ENCODE results near the gene CAV2.

DNA sequence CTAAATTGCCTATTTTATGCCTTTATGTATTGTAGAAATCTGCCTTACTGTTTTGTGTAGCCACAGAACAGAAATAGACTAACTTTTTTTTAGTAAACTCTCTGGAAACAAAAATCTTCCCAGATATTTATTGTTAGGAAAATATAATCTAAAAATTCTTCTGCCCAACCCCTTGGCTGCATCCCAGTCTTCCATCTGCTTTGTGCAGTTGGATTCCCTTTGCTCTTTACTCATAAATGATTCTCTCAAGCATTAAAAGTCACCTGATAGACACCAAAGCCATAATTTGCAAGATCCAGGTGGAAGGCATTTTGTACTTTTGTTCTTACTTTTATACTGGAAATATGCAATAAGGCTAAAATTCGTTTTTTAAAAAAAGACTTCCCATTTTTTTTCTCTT lies 6.1 kb upstream of the CAV2 start:
- TF ChIP-seq, protein P1, sequence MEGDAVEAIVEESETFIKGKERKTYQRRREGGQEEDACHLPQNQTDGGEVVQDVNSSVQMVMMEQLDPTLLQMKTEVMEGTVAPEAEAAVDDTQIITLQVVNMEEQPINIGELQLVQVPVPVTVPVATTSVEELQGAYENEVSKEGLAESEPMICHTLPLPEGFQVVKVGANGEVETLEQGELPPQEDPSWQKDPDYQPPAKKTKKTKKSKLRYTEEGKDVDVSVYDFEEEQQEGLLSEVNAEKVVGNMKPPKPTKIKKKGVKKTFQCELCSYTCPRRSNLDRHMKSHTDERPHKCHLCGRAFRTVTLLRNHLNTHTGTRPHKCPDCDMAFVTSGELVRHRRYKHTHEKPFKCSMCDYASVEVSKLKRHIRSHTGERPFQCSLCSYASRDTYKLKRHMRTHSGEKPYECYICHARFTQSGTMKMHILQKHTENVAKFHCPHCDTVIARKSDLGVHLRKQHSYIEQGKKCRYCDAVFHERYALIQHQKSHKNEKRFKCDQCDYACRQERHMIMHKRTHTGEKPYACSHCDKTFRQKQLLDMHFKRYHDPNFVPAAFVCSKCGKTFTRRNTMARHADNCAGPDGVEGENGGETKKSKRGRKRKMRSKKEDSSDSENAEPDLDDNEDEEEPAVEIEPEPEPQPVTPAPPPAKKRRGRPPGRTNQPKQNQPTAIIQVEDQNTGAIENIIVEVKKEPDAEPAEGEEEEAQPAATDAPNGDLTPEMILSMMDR (conservative IDR thresholded peaks at IDR 0.05; ENCODE audit: low read length), result no peak
- TF ChIP-seq EZH2phosphoT487 (IDR thresholded peaks at IDR 0.05; ENCODE audit: borderline replicate concordance, low read depth, low read length), result no peak
